ENCODE data around the gene PDF. TPM values are rescaled to one million over a fixed set of nuclear protein-coding genes. Genes with fewer than 3 reads are reported as not detected.
"Not testable (repeated sequence)": the region's sequence is repeated elsewhere in the genome, so short reads cannot be mapped to it uniquely, and the experiment has no call there.

PDF gene
- total and polyA plus RNA-seq, 2 donors (not counting 1 experiment from before 2014, with no cell fraction given), result 5.5 to 9.6 TPM

DNA sequence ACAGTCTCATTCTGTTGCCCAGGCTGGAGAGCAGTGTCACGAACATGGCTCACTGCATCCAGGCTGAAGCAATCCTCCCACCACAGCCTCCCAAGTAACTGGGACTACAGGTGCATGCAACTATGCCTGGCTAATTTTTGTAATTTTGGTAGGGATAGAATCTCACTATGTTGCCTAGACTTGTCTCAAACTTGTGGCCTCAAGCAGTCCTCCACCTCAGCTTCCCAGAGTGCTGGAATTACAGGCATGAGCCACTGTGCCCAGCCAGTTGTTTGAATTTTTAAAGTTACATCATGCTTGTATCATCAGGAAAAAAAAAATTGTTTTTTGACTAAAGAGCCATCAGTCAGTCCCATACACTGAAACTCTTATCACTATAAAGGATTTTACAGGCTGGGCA is 36.3 kb downstream of the PDF start:
- intact Hi-C loops (cut with micrococcal nuclease), result no loop called here
- H2AFZ ChIP-seq (ENCODE audit: insufficient read depth, low read depth, low read length, poor library complexity, severe bottlenecking), result no peak overlapping the region
- Mint-ChIP-seq H3K9me3 (ENCODE audit: insufficient read depth) (no peaks in the 10 kb centered on the region), H3K27ac (no peak overlapping the region), H3K27me3 (no peaks in the 10 kb centered on the region), H3K4me1 (no peaks in the 10 kb centered on the region), H3K4me3 (no peak overlapping the region)
- ATAC-seq (ENCODE audit: low read depth), result no peak
- no peak overlapping the region for H3K4me2 ChIP-seq (replicated peaks; ENCODE audit: low read depth, low read length, poor library complexity, severe bottlenecking)
- peaks cover 0 to 2% of the 10 kb centered on the region in 2 experiments for H3K36me3 ChIP-seq (replicated peaks in 1 of 2; ENCODE audit: control extremely low read depth in 1 of 2, control insufficient read depth in 1 of 2, extremely low read depth in 1 of 2, insufficient read depth in 2 of 2, low read length in 1 of 2)
- H3K79me2 ChIP-seq (ENCODE audit: control insufficient read depth, insufficient read depth, low read length), result no peaks in the 10 kb centered on the region
- no peaks in the 10 kb centered on the region for H4K20me1 ChIP-seq (ENCODE audit: control insufficient read depth, insufficient read depth, low read length, poor library complexity, severe bottlenecking)
- H3K9ac ChIP-seq (ENCODE audit: low read length), result no peak overlapping the region
- no peaks in the 10 kb centered on the region for H3K27me3 ChIP-seq (replicated peaks in 1 of 4; ENCODE audit: control extremely low read depth in 1 of 4, control insufficient read depth in 3 of 4, insufficient read depth in 4 of 4, low read length in 3 of 4)
- H3K4me3 ChIP-seq (ENCODE audit: control extremely low read depth in 1 of 5, extremely low read depth in 1 of 5, insufficient read depth in 1 of 5, low read depth in 2 of 5, low read length in 4 of 5), result no peak overlapping the region
- no peaks in the 10 kb centered on the region for H3K4me1 ChIP-seq (ENCODE audit: control insufficient read depth in 2 of 2, insufficient read depth in 2 of 2, low read length in 2 of 2)
- CTCF ChIA-PET, result interaction anchor here (1.5 kb wide), 1 partner anchor 144 kb away, joined by 4 read pairs; no protein-coding TSS in a partner anchor
- WGBS (ENCODE audit: insufficient coverage), result 100% methylated on average over 1 of the region's 1 CpG
- DNase-seq, result no peak
- no peak overlapping the region for H3K27ac ChIP-seq (ENCODE audit: low read length in 2 of 2)
- H3K9me3 ChIP-seq (ENCODE audit: control extremely low read depth in 1 of 3, control insufficient read depth in 2 of 3, insufficient read depth in 1 of 3, low read length in 2 of 3), result no peaks in the 10 kb centered on the region
- TF ChIP-seq EZH2 (IDR thresholded peaks at IDR 0.05; ENCODE audit: borderline replicate concordance, insufficient read depth, low read depth, low read length, poor library complexity, severe bottlenecking), result no peak
- TF ChIP-seq, protein P1, sequence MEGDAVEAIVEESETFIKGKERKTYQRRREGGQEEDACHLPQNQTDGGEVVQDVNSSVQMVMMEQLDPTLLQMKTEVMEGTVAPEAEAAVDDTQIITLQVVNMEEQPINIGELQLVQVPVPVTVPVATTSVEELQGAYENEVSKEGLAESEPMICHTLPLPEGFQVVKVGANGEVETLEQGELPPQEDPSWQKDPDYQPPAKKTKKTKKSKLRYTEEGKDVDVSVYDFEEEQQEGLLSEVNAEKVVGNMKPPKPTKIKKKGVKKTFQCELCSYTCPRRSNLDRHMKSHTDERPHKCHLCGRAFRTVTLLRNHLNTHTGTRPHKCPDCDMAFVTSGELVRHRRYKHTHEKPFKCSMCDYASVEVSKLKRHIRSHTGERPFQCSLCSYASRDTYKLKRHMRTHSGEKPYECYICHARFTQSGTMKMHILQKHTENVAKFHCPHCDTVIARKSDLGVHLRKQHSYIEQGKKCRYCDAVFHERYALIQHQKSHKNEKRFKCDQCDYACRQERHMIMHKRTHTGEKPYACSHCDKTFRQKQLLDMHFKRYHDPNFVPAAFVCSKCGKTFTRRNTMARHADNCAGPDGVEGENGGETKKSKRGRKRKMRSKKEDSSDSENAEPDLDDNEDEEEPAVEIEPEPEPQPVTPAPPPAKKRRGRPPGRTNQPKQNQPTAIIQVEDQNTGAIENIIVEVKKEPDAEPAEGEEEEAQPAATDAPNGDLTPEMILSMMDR (IDR thresholded peaks at IDR 0.05), result no peak
- POLR2A ChIA-PET, result interaction anchor here (0.6 kb wide), 1 partner anchor 7 kb away, joined by 6 read pairs; no protein-coding TSS in a partner anchor

DNA sequence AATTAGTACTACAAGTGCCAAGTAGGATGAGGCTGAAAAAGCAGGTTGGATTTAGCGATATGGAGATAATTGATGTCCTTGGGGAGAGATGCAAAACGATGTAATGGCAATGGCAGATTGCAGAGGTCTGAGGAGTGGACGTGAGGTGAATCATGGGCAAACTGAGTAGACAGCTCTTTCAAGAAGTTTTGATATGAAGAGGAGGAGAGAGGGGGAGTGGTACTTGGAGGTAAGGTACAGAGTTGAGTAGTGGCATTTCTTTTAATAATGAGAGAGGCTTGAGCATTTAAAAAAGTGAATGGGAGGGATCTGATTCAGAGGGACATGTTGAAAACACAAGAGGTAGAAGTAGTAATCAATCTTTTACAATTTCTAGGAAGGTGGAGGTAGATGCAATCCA is 37.0 kb downstream of the PDF start:
- H3K27me3 ChIP-seq (replicated peaks in 1 of 4; ENCODE audit: control extremely low read depth in 1 of 4, control insufficient read depth in 3 of 4, insufficient read depth in 4 of 4, low read length in 3 of 4), result no peaks in the 10 kb centered on the region
- POLR2A ChIA-PET, result no interaction called here
- intact Hi-C loops (cut with micrococcal nuclease), result no loop called here
- no peak overlapping the region for H3K9ac ChIP-seq (ENCODE audit: low read length)
- Mint-ChIP-seq H3K4me3 (no peak overlapping the region), H3K9me3 (ENCODE audit: insufficient read depth) (no peaks in the 10 kb centered on the region), H3K27me3 (no peaks in the 10 kb centered on the region), H3K4me1 (no peaks in the 10 kb centered on the region), H3K27ac (no peak overlapping the region)
- ATAC-seq (ENCODE audit: low read depth), result no peak
- DNase-seq, result no peak
- H3K4me2 ChIP-seq (replicated peaks; ENCODE audit: low read depth, low read length, poor library complexity, severe bottlenecking), result no peak overlapping the region
- CTCF ChIA-PET, result interaction anchor here (1.2 to 1.5 kb wide), 2 partner anchors 143 to 298 kb away, joined by 3 to 4 read pairs; no protein-coding TSS in a partner anchor
- no peak overlapping the region for H3K4me3 ChIP-seq (ENCODE audit: control extremely low read depth in 1 of 5, extremely low read depth in 1 of 5, insufficient read depth in 1 of 5, low read depth in 2 of 5, low read length in 4 of 5)
- H3K9me3 ChIP-seq (ENCODE audit: control extremely low read depth in 1 of 3, control insufficient read depth in 2 of 3, insufficient read depth in 1 of 3, low read length in 2 of 3), result no peaks in the 10 kb centered on the region
- no peaks in the 10 kb centered on the region for H3K4me1 ChIP-seq (ENCODE audit: control insufficient read depth in 2 of 2, insufficient read depth in 2 of 2, low read length in 2 of 2)
- TF ChIP-seq, protein P1 (IDR thresholded peaks at IDR 0.05), result no peak
- TF ChIP-seq EZH2 (IDR thresholded peaks at IDR 0.05; ENCODE audit: borderline replicate concordance, insufficient read depth, low read depth, low read length, poor library complexity, severe bottlenecking), result no peak
- H3K36me3 ChIP-seq (replicated peaks in 1 of 2; ENCODE audit: control extremely low read depth in 1 of 2, control insufficient read depth in 1 of 2, extremely low read depth in 1 of 2, insufficient read depth in 2 of 2, low read length in 1 of 2), result peaks cover 0 to 2% of the 10 kb centered on the region in 2 experiments
- 91% methylated on average over 3 of the region's 3 CpGs for WGBS (ENCODE audit: insufficient coverage)
- no peak overlapping the region for H3K27ac ChIP-seq (ENCODE audit: low read length in 2 of 2)
- H3K79me2 ChIP-seq (ENCODE audit: control insufficient read depth, insufficient read depth, low read length), result no peaks in the 10 kb centered on the region
- H2AFZ ChIP-seq (ENCODE audit: insufficient read depth, low read depth, low read length, poor library complexity, severe bottlenecking), result no peak overlapping the region
- H4K20me1 ChIP-seq (ENCODE audit: control insufficient read depth, insufficient read depth, low read length, poor library complexity, severe bottlenecking), result no peaks in the 10 kb centered on the region

DNA sequence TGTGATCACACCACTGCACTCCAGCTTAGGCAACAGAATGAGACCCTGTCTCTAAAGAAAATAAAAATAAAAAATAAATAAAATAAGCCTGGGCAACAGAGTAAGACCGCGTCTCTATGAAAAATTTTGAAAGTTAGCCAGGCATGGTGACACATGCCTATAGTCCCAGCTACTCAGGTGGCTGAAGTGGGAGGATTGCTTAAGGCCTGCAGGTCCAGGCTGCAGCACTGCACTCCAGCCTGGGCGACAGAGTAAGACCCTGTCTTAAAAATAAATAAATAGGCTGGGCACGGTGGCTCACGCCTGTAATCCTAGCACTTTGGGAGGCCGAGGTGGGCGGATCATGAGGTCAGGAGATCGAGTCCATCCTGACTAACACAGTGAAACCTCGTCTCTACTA is 38.7 kb downstream of the PDF start:
- H3K9ac ChIP-seq (ENCODE audit: low read length); H3K4me2 ChIP-seq (replicated peaks; ENCODE audit: low read depth, low read length, poor library complexity, severe bottlenecking); H3K4me1 ChIP-seq (ENCODE audit: control insufficient read depth in 2 of 2, insufficient read depth in 2 of 2, low read length in 2 of 2); H3K36me3 ChIP-seq (replicated peaks in 1 of 2; ENCODE audit: control extremely low read depth in 1 of 2, control insufficient read depth in 1 of 2, extremely low read depth in 1 of 2, insufficient read depth in 2 of 2, low read length in 1 of 2); POLR2A ChIA-PET; CTCF ChIA-PET; H2AFZ ChIP-seq (ENCODE audit: insufficient read depth, low read depth, low read length, poor library complexity, severe bottlenecking); H3K9me3 Mint-ChIP-seq (ENCODE audit: insufficient read depth); H4K20me1 ChIP-seq (ENCODE audit: control insufficient read depth, insufficient read depth, low read length, poor library complexity, severe bottlenecking); H3K79me2 ChIP-seq (ENCODE audit: control insufficient read depth, insufficient read depth, low read length); intact Hi-C loops (cut with micrococcal nuclease); H3K9me3 ChIP-seq (ENCODE audit: control extremely low read depth in 1 of 3, control insufficient read depth in 2 of 3, insufficient read depth in 1 of 3, low read length in 2 of 3); H3K4me3 ChIP-seq (ENCODE audit: control extremely low read depth in 1 of 5, extremely low read depth in 1 of 5, insufficient read depth in 1 of 5, low read depth in 2 of 5, low read length in 4 of 5); H3K27ac Mint-ChIP-seq; H3K27me3 Mint-ChIP-seq; ATAC-seq (ENCODE audit: low read depth); H3K27me3 ChIP-seq (replicated peaks in 1 of 4; ENCODE audit: control extremely low read depth in 1 of 4, control insufficient read depth in 3 of 4, insufficient read depth in 4 of 4, low read length in 3 of 4); DNase-seq; H3K4me3 Mint-ChIP-seq; H3K4me1 Mint-ChIP-seq; H3K27ac ChIP-seq (ENCODE audit: low read length in 2 of 2): not testable (repeated sequence)
- WGBS (ENCODE audit: insufficient coverage), result 100% methylated on average over 3 of the region's 9 CpGs

Measured in B cell (primary cell).